ENCODE measurements around the gene BMAL2. TPM values are rescaled to one million over a fixed set of nuclear protein-coding genes. Genes with fewer than 3 reads are reported as not detected.

Gene BMAL2
- total and polyA plus RNA-seq, 2 experiments from 2014 or later = 5.5 to 18.2 TPM

GRCh38 chr12:27359578-27360340, 27.1 kb downstream of the BMAL2 start:
- Mint-ChIP-seq H3K9me3 (no peaks in the 10 kb centered on the region; the same call in 2 of the 3 replicates), H3K27me3 (ENCODE audit: insufficient read depth, low read depth, poor library complexity) (no peaks in the 10 kb centered on the region), H3K27ac (no peak overlapping the region), H3K36me3 (ENCODE audit: low read depth) (no peaks in the 10 kb centered on the region; the same call in 2 of the 3 replicates), H3K4me1 (no peaks in the 10 kb centered on the region), H3K4me3 (no peak overlapping the region)
- H3K4me3 ChIP-seq = no peak overlapping the region
- TF ChIP-seq STAT1 (IDR thresholded peaks at IDR 0.05; ENCODE audit: unreplicated experiment) = no peak
- TF ChIP-seq EZH2phosphoT487 (IDR thresholded peaks at IDR 0.05; ENCODE audit: unreplicated experiment) = no peak
- TF ChIP-seq ZNF331 (CRISPR knock-in tag; IDR thresholded peaks at IDR 0.05; ENCODE audit: low read depth) = no peak
- no peak for TF ChIP-seq JUNB (IDR thresholded peaks at IDR 0.05; ENCODE audit: unreplicated experiment)
- no peak for TF ChIP-seq ZNF462 (CRISPR knock-in tag; IDR thresholded peaks at IDR 0.05)
- TF ChIP-seq NANOG (IDR thresholded peaks at IDR 0.05; ENCODE audit: borderline replicate concordance) = no peak
- TF ChIP-seq ETS1 (IDR thresholded peaks at IDR 0.05) = no peak
- DNase-seq (ENCODE audit: low spot score) (no peak), ATAC-seq (no peak)
- H4K20me1 ChIP-seq (replicated peaks; ENCODE audit: insufficient read depth) = no peaks in the 10 kb centered on the region; the same call in 1 of the 2 replicates
- H3K9me2 ChIP-seq (ENCODE audit: insufficient read depth) = no peaks in the 10 kb centered on the region
- no peak overlapping the region for H3K4me2 ChIP-seq
- H3K27me3 ChIP-seq (ENCODE audit: insufficient read depth) = no peaks in the 10 kb centered on the region
- no peaks in the 10 kb centered on the region for H3K36me3 ChIP-seq (ENCODE audit: insufficient read depth)
- no peaks in the 10 kb centered on the region for H3K4me1 ChIP-seq (ENCODE audit: insufficient read depth)
- H3F3A ChIP-seq (replicated peaks; ENCODE audit: low read depth) = no peaks in the 10 kb centered on the region
- no peaks in the 10 kb centered on the region for H3K79me2 ChIP-seq (replicated peaks; ENCODE audit: insufficient read depth)
- H2AFZ ChIP-seq = no peak overlapping the region
- no peak overlapping the region for H3K27ac ChIP-seq (ENCODE audit: low read depth)
